Measurements from ENCODE around the gene YDJC. TPM values are rescaled to one million over a fixed set of nuclear protein-coding genes. Genes with fewer than 3 reads are reported as not detected.

Gene YDJC
- total RNA-seq, 4 donors from 2014 or later: 42.2 to 72.2 (median 56.5) TPM

- 93 to 96% methylated on average over 8 of the region's 8 CpGs for WGBS, 2 donors
- no peak for DNase-seq (ENCODE audit: low spot score in 2 of 2)
- intact Hi-C loops (cut with DNase I; ENCODE audit: low total_unique reads): no loop called here
- no peak overlapping the region for H3K4me3 ChIP-seq (ENCODE audit: low read depth, poor library complexity, severe bottlenecking)
- TF ChIP-seq CTCF (IDR thresholded peaks at IDR 0.05) (no peak), POLR2A (IDR thresholded peaks at IDR 0.05) (no peak)
Observed at GRCh38 chr22:21606775-21607174, 23.0 kb downstream of the YDJC start.

- DNase-seq (ENCODE audit: low spot score in 2 of 2): no peak
- WGBS, 2 donors: 94% methylated on average over 7 of the region's 7 CpGs
- intact Hi-C loops (cut with DNase I; ENCODE audit: low total_unique reads): no loop called here
- no peak overlapping the region for H3K4me3 ChIP-seq (ENCODE audit: low read depth, poor library complexity, severe bottlenecking)
- no peak for TF ChIP-seq POLR2A (IDR thresholded peaks at IDR 0.05)
- no peak for TF ChIP-seq CTCF (IDR thresholded peaks at IDR 0.05)
Observed at GRCh38 chr22:21605887-21606564, 23.8 kb downstream of the YDJC start.

- H3K4me3 ChIP-seq (ENCODE audit: low read depth, poor library complexity, severe bottlenecking): no peak overlapping the region
- intact Hi-C loops (cut with DNase I; ENCODE audit: low total_unique reads): no loop called here
- DNase-seq (ENCODE audit: low spot score in 2 of 2): no peak
- WGBS, 2 donors: 84% methylated on average over 9 of the region's 9 CpGs
- TF ChIP-seq POLR2A (IDR thresholded peaks at IDR 0.05) (no peak), CTCF (IDR thresholded peaks at IDR 0.05) (no peak)
Observed at GRCh38 chr22:21603973-21604372, 25.8 kb downstream of the YDJC start.

GRCh38 chr22:21602579-21602978 lies 27.2 kb downstream of the YDJC start:
- no peak overlapping the region for H3K4me3 ChIP-seq (ENCODE audit: low read depth, poor library complexity, severe bottlenecking)
- WGBS, 2 donors: 90 to 92% methylated on average over 6 of the region's 6 CpGs
- TF ChIP-seq POLR2A (IDR thresholded peaks at IDR 0.05) (no peak), CTCF (IDR thresholded peaks at IDR 0.05) (no peak)
- no peak for DNase-seq (ENCODE audit: low spot score in 2 of 2)
- intact Hi-C loops (cut with DNase I; ENCODE audit: low total_unique reads): no loop called here

GRCh38 chr22:21599053-21599893 lies 30.5 kb downstream of the YDJC start:
- TF ChIP-seq POLR2A (IDR thresholded peaks at IDR 0.05): no peak
- no peak for TF ChIP-seq CTCF (IDR thresholded peaks at IDR 0.05)
- whole genome bisulfite sequencing, 2 donors: 90% methylated on average over 6 of the region's 6 CpGs
- no peak overlapping the region for H3K4me3 ChIP-seq (ENCODE audit: low read depth, poor library complexity, severe bottlenecking)
- intact Hi-C loops (cut with DNase I; ENCODE audit: low total_unique reads): no loop called here
- no peak for DNase-seq (ENCODE audit: low spot score in 2 of 2)

Measured in lower leg skin (tissue), 4 donors.